Ishikawa (cell line): ENCODE measurements around the gene CD226.

Source experiments
- CEBPB ChIP-seq: IDR thresholded peaks from 2 replicates; pipeline ENCODE4 v1.6.1; 2012
- CREB1 ChIP-seq: IDR thresholded peaks from 2 replicates; pipeline ENCODE4 v1.6.1; 2012; ENCODE audit warnings: low read depth
- EGR1 ChIP-seq: IDR thresholded peaks from 2 replicates; pipeline ENCODE4 v1.6.1; 2012
- EP300 ChIP-seq: IDR thresholded peaks from 2 replicates; pipeline ENCODE4 v1.6.1; 2012; ENCODE audit warnings: borderline replicate concordance
- FOXM1 ChIP-seq: IDR thresholded peaks from 2 replicates; pipeline ENCODE4 v1.6.1; 2012; ENCODE audit warnings: low read depth, borderline replicate concordance
- MAX ChIP-seq: IDR thresholded peaks from 2 replicates; pipeline ENCODE4 v1.6.1; 2012
- NFIC ChIP-seq: IDR thresholded peaks from 2 replicates; pipeline ENCODE4 v1.6.1; 2012
- RAD21 ChIP-seq: IDR thresholded peaks from 2 replicates; pipeline ENCODE4 v1.6.1; 2012; ENCODE audit warnings: low read depth
- REST ChIP-seq: IDR thresholded peaks from 2 replicates; pipeline ENCODE4 v1.6.1; 2012; ENCODE audit warnings: low read depth, mild to moderate bottlenecking
- TAF1 ChIP-seq: IDR thresholded peaks from 2 replicates; pipeline ENCODE4 v1.6.1; 2012; ENCODE audit warnings: low read depth, mild to moderate bottlenecking
- TCF12 ChIP-seq: IDR thresholded peaks from 2 replicates; pipeline ENCODE4 v1.6.1; 2012; ENCODE audit warnings: low read depth
- TEAD4 ChIP-seq: IDR thresholded peaks from 2 replicates; pipeline ENCODE4 v1.6.1; 2012
- USF1 ChIP-seq: IDR thresholded peaks from 2 replicates; pipeline ENCODE4 v1.6.1; 2012
- YY1 ChIP-seq: IDR thresholded peaks from 2 replicates; pipeline ENCODE4 v1.6.1; 2012; ENCODE audit warnings: low read depth
- ZBTB7A ChIP-seq: IDR thresholded peaks from 2 replicates; pipeline ENCODE4 v1.6.1; 2012; ENCODE audit warnings: low read depth

Gene CD226

GRCh38 chr18:69882965-69883668 lies 64.6 kb downstream of the CD226 start:
- TF ChIP-seq USF1 (no peak), FOXM1 (no peak), EP300 (no peak), TEAD4 (no peak), EGR1 (no peak), TCF12 (no peak), YY1 (no peak), NFIC (no peak), REST (no peak), MAX (no peak), RAD21 (no peak), CEBPB (no peak), TAF1 (no peak), ZBTB7A (no peak), CREB1 (no peak)

GRCh38 chr18:69880083-69880482 lies 67.6 kb downstream of the CD226 start:
- no peak for TF ChIP-seq EP300
- TF ChIP-seq YY1: no peak
- TF ChIP-seq TEAD4: no peak
- no peak for TF ChIP-seq TCF12
- no peak for TF ChIP-seq NFIC
- TF ChIP-seq ZBTB7A: no peak
- no peak for TF ChIP-seq REST
- TF ChIP-seq EGR1: no peak
- TF ChIP-seq FOXM1: no peak
- no peak for TF ChIP-seq RAD21
- no peak for TF ChIP-seq CEBPB
- TF ChIP-seq CREB1: no peak
- TF ChIP-seq MAX: no peak

GRCh38 chr18:69878213-69878933 lies 69.3 kb downstream of the CD226 start:
- TF ChIP-seq MAX: no peak
- no peak for TF ChIP-seq TCF12
- TF ChIP-seq EGR1: no peak
- no peak for TF ChIP-seq NFIC
- TF ChIP-seq EP300: no peak
- no peak for TF ChIP-seq USF1
- TF ChIP-seq YY1: no peak

- TF ChIP-seq CREB1: no peak
- TF ChIP-seq TCF12: no peak
- TF ChIP-seq USF1: no peak
- no peak for TF ChIP-seq YY1
- no peak for TF ChIP-seq EP300
- TF ChIP-seq CEBPB: no peak
- TF ChIP-seq FOXM1: no peak
- no peak for TF ChIP-seq MAX
- TF ChIP-seq TAF1: no peak
- TF ChIP-seq NFIC: no peak
- no peak for TF ChIP-seq ZBTB7A
- no peak for TF ChIP-seq REST
- TF ChIP-seq EGR1: no peak
Measured at GRCh38 chr18:69876490-69876889, 71.2 kb downstream of the CD226 start.
